CD14-positive monocyte (primary cell): ENCODE results near the gene SLC30A3. TPM values are rescaled to one million over a fixed set of nuclear protein-coding genes. Genes with fewer than 3 reads are reported as not detected.
"Not testable (repeated sequence)": the region's sequence is repeated elsewhere in the genome, so short reads cannot be mapped to it uniquely, and the experiment has no call there.

Experiments
- DNase-seq, 3 donors: peaks; one replicate each; pipeline ENCODE4 v3.0.0-alpha.2; 2011 to 2022
- H2AFZ ChIP-seq: 2 replicates; pipeline ENCODE4 v1.6.0; 2012; ENCODE audit warnings: mild to moderate bottlenecking, low read depth, low read length, inconsistent platforms; ENCODE audit not compliant: insufficient read depth, poor library complexity, severe bottlenecking
- H3K27ac ChIP-seq, 2 donors: 1 replicate in 1 of 2; 2 replicates in 1 of 2; pipeline ENCODE4 v1.5.1; 2012 to 2013; ENCODE audit warnings: low read length in 2 of 2, control low read depth in 1 of 2, inconsistent platforms in 1 of 2, low read depth in 1 of 2, mild to moderate bottlenecking in 1 of 2
- H3K27me3 ChIP-seq, 2 donors: one replicate each; pipeline versions ENCODE4 v1.6.0 to v1.6.1; 2011 to 2013; ENCODE audit warnings: low read length in 2 of 2; ENCODE audit not compliant: control insufficient read depth in 2 of 2, insufficient read depth in 2 of 2
- H3K36me3 ChIP-seq, 2 donors: replicated peaks in 1 of 2; 1 replicate in 1 of 2; 2 replicates in 1 of 2; pipeline versions ENCODE4 v1.5.1 to v1.6.1; 2012 to 2013; ENCODE audit warnings: low read length in 2 of 2, control low read depth in 1 of 2, inconsistent platforms in 1 of 2, mild to moderate bottlenecking in 1 of 2; ENCODE audit not compliant: insufficient read depth in 2 of 2, control insufficient read depth in 1 of 2
- H3K4me1 ChIP-seq, 2 donors: 1 replicate in 1 of 2; 2 replicates in 1 of 2; pipeline versions ENCODE4 v1.5.1 to v1.6.1; 2012 to 2013; ENCODE audit warnings: low read length in 2 of 2, control low read depth in 1 of 2, inconsistent platforms in 1 of 2, mild to moderate bottlenecking in 1 of 2, moderate library complexity in 1 of 2; ENCODE audit not compliant: insufficient read depth in 2 of 2, control insufficient read depth in 1 of 2
- H3K4me2 ChIP-seq: replicated peaks from 2 replicates; pipeline ENCODE3; 2012; ENCODE audit warnings: low read length, moderate library complexity, mild to moderate bottlenecking; ENCODE audit not compliant: poor library complexity, severe bottlenecking; ENCODE audit errors: extremely low read depth
- H3K4me3 ChIP-seq, 3 experiments: fragments of 200-600 bp in 1 of 3; sonication (generic) in 1 of 3; replicated peaks in 1 of 3; 1 replicate in 2 of 3; 2 replicates in 1 of 3; pipeline ENCODE4 v1.5.1; 2011 to 2013; ENCODE audit warnings: low read length in 3 of 3, mild to moderate bottlenecking in 3 of 3, control low read depth in 2 of 3, low read depth in 2 of 3, inconsistent platforms in 1 of 3, moderate library complexity in 1 of 3
- H3K79me2 ChIP-seq: 2 replicates; pipeline ENCODE4 v1.6.0; 2012; ENCODE audit warnings: mild to moderate bottlenecking, control low read depth, inconsistent platforms, low read length, moderate library complexity; ENCODE audit not compliant: insufficient read depth
- H3K9ac ChIP-seq: 2 replicates; pipeline ENCODE4 v1.6.0; 2017; ENCODE audit warnings: low read length, mild to moderate bottlenecking; ENCODE audit not compliant: insufficient read depth, poor library complexity, severe bottlenecking
- H3K9me3 ChIP-seq, 2 donors: replicated peaks in 1 of 2; 1 replicate in 1 of 2; 2 replicates in 1 of 2; pipeline versions ENCODE4 v1.5.1 to v1.6.1; 2012 to 2013; ENCODE audit warnings: low read length in 2 of 2, control low read depth in 1 of 2; ENCODE audit not compliant: control insufficient read depth in 1 of 2, insufficient read depth in 1 of 2
- H4K20me1 ChIP-seq: 2 replicates; pipeline ENCODE4 v1.6.0; 2012; ENCODE audit warnings: mild to moderate bottlenecking, low read length, control low read depth, moderate library complexity; ENCODE audit not compliant: insufficient read depth
- H3K27ac Mint-ChIP-seq, 7 donors: one replicate each; pipeline ENCODE4 v1.8.0; 2020; ENCODE audit warnings: mild to moderate bottlenecking in 7 of 7, mixed read lengths in 7 of 7, moderate library complexity in 6 of 7, inconsistent platforms in 2 of 7
- H3K27me3 Mint-ChIP-seq, 3 donors: one replicate each; pipeline ENCODE4 v1.8.0; 2021 to 2022; ENCODE audit warnings: low read depth in 3 of 3, mild to moderate bottlenecking in 3 of 3, mixed read lengths in 3 of 3, moderate library complexity in 3 of 3, inconsistent platforms in 1 of 3
- H3K36me3 Mint-ChIP-seq, 2 donors: one replicate each; pipeline ENCODE4 v1.8.0; 2020; ENCODE audit warnings: mixed read lengths in 2 of 2, inconsistent platforms in 1 of 2, mild to moderate bottlenecking in 1 of 2
- H3K4me1 Mint-ChIP-seq: one replicate; pipeline ENCODE4 v1.8.0; 2020; ENCODE audit warnings: mild to moderate bottlenecking, mixed read lengths
- H3K4me3 Mint-ChIP-seq, 2 donors: one replicate each; pipeline ENCODE4 v1.8.0; 2020; ENCODE audit warnings: mild to moderate bottlenecking in 2 of 2, mixed read lengths in 2 of 2, moderate library complexity in 1 of 2
- H3K9me3 Mint-ChIP-seq, 7 donors: one replicate each; pipeline ENCODE4 v1.8.0; 2020 to 2022; ENCODE audit warnings: mixed read lengths in 7 of 7, mild to moderate bottlenecking in 6 of 7, moderate library complexity in 6 of 7, inconsistent platforms in 2 of 7
- CTCF ChIP-seq: fragments of 200-600 bp; IDR thresholded peaks from one replicate; pipeline ENCODE4 v1.8.0; 2022; ENCODE audit warnings: antibody characterized with exemption, mild to moderate bottlenecking
- WGBS: methylation state at CpG from one replicate; pipeline ENCODE4 v1.1.5; 2013; ENCODE audit warnings: missing lambda C conversion rate; ENCODE audit not compliant: insufficient coverage; 5-methylcytosine and 5-hydroxymethylcytosine counted together
- intact Hi-C, 2 donors: fragments of 100-400 bp; cut with micrococcal nuclease; formaldehyde crosslinking; loops; one replicate each; pipeline versions ENCODE4 v1.15.0 to v1.15.1; 2023
- polyA plus RNA-seq, 3 donors: library from polyadenylated mRNA; depleted of rRNA in 1 of 3; unstranded in 2 of 3; stranded (reverse) in 1 of 3; fragments of 300-500 nt in 2 of 3; fragments of >200 nt in 1 of 3; fragmentation: Illumina TruSeq in 2 of 3; gene quantifications; 1 replicate in 2 of 3; 2 replicates in 1 of 3; pipeline ENCODE4 v1.2.3, GENCODE V29; 2012 to 2021

Gene SLC30A3
- polyA plus RNA-seq, 3 donors, result 0.08 TPM; not detected in 2

GRCh38 chr2:27303093-27304025, 40.5 kb upstream of the SLC30A3 start:
- Mint-ChIP-seq H3K27me3 (peaks cover 37 to 47% (median 46%) of the 10 kb centered on the region in 3 donors), H3K4me1 (peaks cover 17% of the 10 kb centered on the region), H3K36me3 (peaks cover 2 to 5% of the 10 kb centered on the region in 2 donors), H3K9me3 (peaks cover 0 to 6% (median 0%) of the 10 kb centered on the region in 7 donors), H3K4me3 (peak overlapping the region; percentile 74 to 87), H3K27ac (peak overlapping the region in 4 of 7 donors; percentile 40 to 64 (median 42))
- Histone ChIP-seq H3K27me3 (peaks cover 4 to 32% of the 10 kb centered on the region in 2 donors), H4K20me1 (no peaks in the 10 kb centered on the region), H3K4me2 (peak overlapping the region; percentile 64), H3K36me3 (no peaks in the 10 kb centered on the region), H3K4me3 (peak overlapping the region; percentile 23 to 67 (median 28)), H3K9ac (peak overlapping the region; percentile 29), H3K9me3 (peaks cover 0 to 7% of the 10 kb centered on the region in 2 donors), H3K27ac (no peak overlapping the region), H3K4me1 (peaks cover 12 to 14% of the 10 kb centered on the region in 2 donors), H3K79me2 (no peaks in the 10 kb centered on the region), H2AFZ (peak overlapping the region; percentile 81)
- WGBS, result 14% methylated on average over 18 of the region's 25 CpGs
- intact Hi-C loops, result loop anchor here in 1 of 2 donors (5.0 kb wide), 1 partner anchor 206 kb away; no protein-coding TSS in a partner anchor
- TF ChIP-seq CTCF, result peak; percentile 95
- DNase-seq, result peak; percentile 38 to 74 (median 66)

- not testable (repeated sequence) for H3K9me3 ChIP-seq, H3K36me3 Mint-ChIP-seq, H3K9ac ChIP-seq, H3K4me2 ChIP-seq, H4K20me1 ChIP-seq, H3K27me3 ChIP-seq, H3K9me3 Mint-ChIP-seq, H3K79me2 ChIP-seq, H3K27ac ChIP-seq, H3K36me3 ChIP-seq, H2AFZ ChIP-seq, DNase-seq, H3K4me3 Mint-ChIP-seq, H3K4me3 ChIP-seq, H3K27ac Mint-ChIP-seq
- intact Hi-C loops, result loop anchor here in 1 of 2 donors (5.0 kb wide), 1 partner anchor 203 kb away; no protein-coding TSS in a partner anchor
- WGBS, result 100% methylated on average over 1 of the region's 4 CpGs
- Mint-ChIP-seq H3K4me1 (peaks cover 22% of the 10 kb centered on the region), H3K27me3 (peaks cover 12 to 23% (median 19%) of the 10 kb centered on the region in 3 donors)
- peaks cover 15 to 17% of the 10 kb centered on the region in 2 donors for H3K4me1 ChIP-seq
Measured at GRCh38 chr2:27300606-27301005, 37.8 kb upstream of the SLC30A3 start.
